SK-N-SH (cell line): ENCODE results near the gene CPSF3.

Experiments
- CTCF ChIP-seq: fragments of 200-600 bp; sonication (generic); IDR thresholded peaks from 2 replicates; pipeline ENCODE4 v1.6.1; 2017; ENCODE audit warnings: antibody characterized with exemption, mild to moderate bottlenecking, moderate library complexity
- GABPA ChIP-seq: IDR thresholded peaks from 2 replicates; pipeline ENCODE4 v1.4.0; 2012; ENCODE audit warnings: low read depth, mild to moderate bottlenecking
- JUND ChIP-seq: IDR thresholded peaks from 2 replicates; pipeline ENCODE4 v1.4.0; 2012
- POLR2AphosphoS5 ChIP-seq: IDR thresholded peaks from 2 replicates; pipeline ENCODE4 v1.6.1; 2012; ENCODE audit warnings: low read depth, low read length
- RFX5 ChIP-seq: IDR thresholded peaks from 2 replicates; pipeline ENCODE4 v1.6.1; 2012; ENCODE audit warnings: mild to moderate bottlenecking, improper control_type of control experiment, low read length
- SIN3A ChIP-seq: IDR thresholded peaks from 2 replicates; pipeline ENCODE4 v1.6.1; 2012; ENCODE audit warnings: low read depth, mild to moderate bottlenecking, low read length, moderate library complexity, borderline replicate concordance
- USF2 ChIP-seq: fragments of 150-350 bp; IDR thresholded peaks from 2 replicates; pipeline ENCODE4 v1.6.1; 2017; ENCODE audit warnings: antibody characterized with exemption, low read length, low read depth, borderline replicate concordance
- TF ChIP-seq, protein P1 (sequence below): IDR thresholded peaks from 2 replicates; pipeline ENCODE4 v1.4.0; 2012; ENCODE audit warnings: low read depth, borderline replicate concordance
- TF ChIP-seq, protein P2 (sequence below): IDR thresholded peaks from 2 replicates; pipeline ENCODE4; 2012

DNA sequence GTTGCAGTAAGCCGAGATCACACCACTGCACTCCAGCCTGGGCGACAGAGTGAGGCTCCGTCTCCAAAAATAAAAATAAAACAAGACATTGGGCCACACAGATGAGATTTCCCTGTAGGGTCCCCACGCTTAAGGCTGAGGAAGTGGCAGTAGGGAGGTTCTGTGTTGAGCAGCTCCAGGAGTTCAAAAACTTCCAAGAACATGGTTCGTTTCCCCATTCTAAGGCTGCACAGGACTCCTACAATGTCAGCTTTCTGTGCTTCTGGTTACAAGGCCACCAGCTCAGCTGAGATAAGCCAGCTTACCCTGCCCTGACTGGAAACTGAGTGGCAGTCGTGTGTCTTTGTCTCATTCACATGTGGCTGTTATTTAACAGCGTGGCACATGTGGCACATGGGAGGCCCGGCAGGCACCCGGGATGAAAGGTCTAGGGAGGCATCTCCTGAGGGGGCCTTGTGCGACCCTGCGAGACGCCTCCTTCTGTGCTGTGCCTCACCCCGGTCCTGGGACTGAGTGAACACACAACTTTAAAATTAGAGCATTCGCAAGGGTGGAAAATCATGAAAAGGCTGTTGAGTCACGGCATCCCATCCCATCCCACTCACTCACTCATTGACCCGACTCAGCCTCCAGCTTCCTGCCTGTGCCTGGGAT, 7.8 kb upstream of the CPSF3 start:
- TF ChIP-seq CTCF = no peak
- no peak for TF ChIP-seq JUND
- TF ChIP-seq RFX5 = no peak
- TF ChIP-seq, protein P1, sequence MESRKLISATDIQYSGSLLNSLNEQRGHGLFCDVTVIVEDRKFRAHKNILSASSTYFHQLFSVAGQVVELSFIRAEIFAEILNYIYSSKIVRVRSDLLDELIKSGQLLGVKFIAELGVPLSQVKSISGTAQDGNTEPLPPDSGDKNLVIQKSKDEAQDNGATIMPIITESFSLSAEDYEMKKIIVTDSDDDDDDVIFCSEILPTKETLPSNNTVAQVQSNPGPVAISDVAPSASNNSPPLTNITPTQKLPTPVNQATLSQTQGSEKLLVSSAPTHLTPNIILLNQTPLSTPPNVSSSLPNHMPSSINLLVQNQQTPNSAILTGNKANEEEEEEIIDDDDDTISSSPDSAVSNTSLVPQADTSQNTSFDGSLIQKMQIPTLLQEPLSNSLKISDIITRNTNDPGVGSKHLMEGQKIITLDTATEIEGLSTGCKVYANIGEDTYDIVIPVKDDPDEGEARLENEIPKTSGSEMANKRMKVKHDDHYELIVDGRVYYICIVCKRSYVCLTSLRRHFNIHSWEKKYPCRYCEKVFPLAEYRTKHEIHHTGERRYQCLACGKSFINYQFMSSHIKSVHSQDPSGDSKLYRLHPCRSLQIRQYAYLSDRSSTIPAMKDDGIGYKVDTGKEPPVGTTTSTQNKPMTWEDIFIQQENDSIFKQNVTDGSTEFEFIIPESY = no peak
- TF ChIP-seq SIN3A = no peak
- TF ChIP-seq, protein P2, sequence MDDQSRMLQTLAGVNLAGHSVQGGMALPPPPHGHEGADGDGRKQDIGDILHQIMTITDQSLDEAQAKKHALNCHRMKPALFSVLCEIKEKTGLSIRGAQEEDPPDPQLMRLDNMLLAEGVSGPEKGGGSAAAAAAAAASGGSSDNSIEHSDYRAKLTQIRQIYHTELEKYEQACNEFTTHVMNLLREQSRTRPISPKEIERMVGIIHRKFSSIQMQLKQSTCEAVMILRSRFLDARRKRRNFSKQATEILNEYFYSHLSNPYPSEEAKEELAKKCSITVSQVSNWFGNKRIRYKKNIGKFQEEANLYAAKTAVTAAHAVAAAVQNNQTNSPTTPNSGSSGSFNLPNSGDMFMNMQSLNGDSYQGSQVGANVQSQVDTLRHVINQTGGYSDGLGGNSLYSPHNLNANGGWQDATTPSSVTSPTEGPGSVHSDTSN = no peak
- no peak for TF ChIP-seq POLR2AphosphoS5
- TF ChIP-seq GABPA = no peak
- no peak for TF ChIP-seq USF2
